ENCODE measurements around the gene NUFIP1. TPM values are rescaled to one million over a fixed set of nuclear protein-coding genes. Genes with fewer than 3 reads are reported as not detected.
"Not testable (repeated sequence)": the region's sequence is repeated elsewhere in the genome, so short reads cannot be mapped to it uniquely, and the experiment has no call there.

NUFIP1 gene
- total and polyA plus RNA-seq, 9 donors = 4.3 to 9.2 (median 7.3) TPM

DNA sequence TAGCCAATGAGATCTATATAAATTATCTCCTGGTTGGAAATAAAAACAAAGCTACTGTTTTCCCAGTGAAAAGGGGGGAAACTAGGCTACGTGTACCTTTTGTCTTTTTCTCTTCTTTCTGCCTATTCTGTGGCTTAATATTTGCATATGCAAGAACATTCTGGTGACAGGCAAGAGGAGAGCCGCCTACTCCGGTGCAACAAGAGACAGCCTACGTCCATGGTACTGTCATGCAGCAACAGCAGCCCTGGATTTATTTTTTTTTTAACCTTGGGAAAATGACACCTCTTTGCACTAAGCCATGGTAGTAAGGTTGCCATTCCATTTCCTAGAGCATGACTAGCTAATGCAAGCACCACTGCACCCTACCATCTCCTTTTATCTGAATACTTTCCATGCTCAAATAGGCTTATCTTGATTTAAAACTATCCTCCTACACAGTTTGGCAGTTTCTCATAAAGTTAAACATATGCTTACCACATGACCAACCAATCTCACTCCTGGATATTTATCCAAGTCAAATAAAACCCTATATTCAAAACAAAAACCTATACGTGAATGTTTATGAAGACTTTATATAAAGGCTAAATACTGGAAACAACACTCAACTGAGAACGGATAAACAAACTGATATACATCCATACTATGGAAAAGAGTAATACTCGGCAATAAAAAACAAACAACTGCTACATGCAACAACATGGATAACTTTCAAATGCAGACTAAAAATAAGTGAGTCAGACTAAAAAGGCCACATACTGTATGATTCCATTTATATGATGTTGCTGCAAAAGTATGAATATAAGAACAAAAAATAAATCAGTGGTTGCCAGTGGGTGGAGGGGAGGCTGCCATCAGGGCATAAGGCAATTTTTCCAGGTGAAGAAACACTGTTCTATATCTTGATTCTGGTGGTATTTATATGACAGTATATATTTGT is 17.3 kb downstream of the NUFIP1 start:
- WGBS (ENCODE audit: insufficient coverage) = 92% methylated on average over 2 of the region's 7 CpGs
- no peak for DNase-seq

DNA sequence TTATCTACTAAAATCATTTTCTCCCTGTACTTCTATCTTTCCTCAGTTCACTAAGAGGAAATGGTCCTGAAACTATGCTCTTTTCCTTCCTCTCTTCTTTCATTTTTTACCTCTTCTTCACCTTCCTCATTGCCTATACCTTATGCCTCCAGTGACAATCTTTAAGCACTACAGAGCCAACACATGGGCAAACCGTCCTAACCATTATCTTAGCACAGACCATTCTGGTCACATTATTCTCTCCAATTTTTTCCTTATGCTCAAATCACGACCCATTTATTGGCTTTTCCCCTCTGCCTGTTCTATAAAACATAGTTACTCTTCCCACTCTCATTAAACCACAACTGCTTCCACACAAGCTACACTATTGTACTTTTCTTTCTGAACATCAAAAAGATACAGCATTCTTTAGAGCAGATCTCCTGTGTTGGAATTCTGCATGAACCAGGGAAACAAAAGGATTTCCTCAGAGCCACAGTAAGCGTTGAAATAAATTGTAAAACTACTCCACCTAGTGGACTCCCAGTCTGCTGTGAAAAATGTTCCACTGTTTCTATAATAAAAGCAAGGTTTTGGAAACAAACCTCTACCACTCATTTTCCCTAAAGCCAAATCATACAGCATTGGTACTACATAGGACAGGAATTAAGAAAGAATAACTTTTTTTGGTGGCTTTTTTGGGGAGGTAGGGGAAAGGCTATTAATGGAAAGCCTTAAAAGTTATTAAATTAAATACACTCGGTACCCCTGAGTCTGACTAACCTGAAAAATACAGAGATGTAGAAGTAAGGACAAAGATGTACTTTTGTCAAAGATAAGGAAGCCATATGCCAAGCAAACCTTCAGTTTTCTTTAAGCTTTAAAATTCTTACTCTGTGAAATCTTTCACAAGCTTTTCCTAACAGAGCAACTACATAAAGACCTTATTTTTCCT is 19.5 kb downstream of the NUFIP1 start:
- WGBS (ENCODE audit: insufficient coverage) = 44% methylated on average over 2 of the region's 4 CpGs
- H3K4me3 ChIP-seq (ENCODE audit: low read length) = no peak overlapping the region
- H3K27ac ChIP-seq (ENCODE audit: low read length) = no peak overlapping the region
- peaks cover 13% of the 10 kb centered on the region for H3K36me3 ChIP-seq (ENCODE audit: control insufficient read depth, insufficient read depth, low read length)
- peak; percentile 82 for DNase-seq
- no peaks in the 10 kb centered on the region for H3K27me3 ChIP-seq (ENCODE audit: control insufficient read depth, insufficient read depth, low read length)
- H3K4me1 ChIP-seq (ENCODE audit: control insufficient read depth, insufficient read depth, low read length) = peaks cover 2% of the 10 kb centered on the region
- no peaks in the 10 kb centered on the region for H3K9me3 ChIP-seq (replicated peaks; ENCODE audit: control insufficient read depth, low read depth, low read length)

More for the DNA sequence above, 17.3 kb downstream of the NUFIP1 start:
- peaks cover 13% of the 10 kb centered on the region for H3K36me3 ChIP-seq (ENCODE audit: control insufficient read depth, insufficient read depth, low read length)
- H3K9me3 ChIP-seq (replicated peaks; ENCODE audit: control insufficient read depth, low read depth, low read length) = no peaks in the 10 kb centered on the region
- H3K4me3 ChIP-seq (ENCODE audit: low read length) = no peak overlapping the region
- peaks cover 2% of the 10 kb centered on the region for H3K4me1 ChIP-seq (ENCODE audit: control insufficient read depth, insufficient read depth, low read length)
- H3K27ac ChIP-seq (ENCODE audit: low read length) = no peak overlapping the region
- no peaks in the 10 kb centered on the region for H3K27me3 ChIP-seq (ENCODE audit: control insufficient read depth, insufficient read depth, low read length)

DNA sequence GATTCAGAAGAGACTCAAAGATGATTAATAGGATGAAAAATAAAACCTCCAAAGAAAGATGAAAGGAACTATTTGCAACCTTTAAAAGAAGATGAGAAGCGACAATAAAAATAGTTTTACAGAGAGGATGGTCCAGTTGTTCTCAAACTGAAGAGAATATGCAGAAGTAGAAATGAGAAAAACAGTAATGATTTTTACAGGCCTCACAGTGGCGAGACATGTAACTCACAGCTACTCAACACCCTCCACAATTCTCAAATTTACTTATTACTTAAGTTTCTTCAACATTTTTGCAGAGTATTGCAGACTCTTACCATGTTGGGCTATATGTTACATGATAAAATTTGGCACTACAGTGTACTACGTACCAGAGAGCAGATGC is 20.8 kb downstream of the NUFIP1 start:
- H3K27me3 ChIP-seq (ENCODE audit: control insufficient read depth, insufficient read depth, low read length) = no peaks in the 10 kb centered on the region
- H3K36me3 ChIP-seq (ENCODE audit: control insufficient read depth, insufficient read depth, low read length) = peaks cover 12% of the 10 kb centered on the region
- no peaks in the 10 kb centered on the region for H3K4me1 ChIP-seq (ENCODE audit: control insufficient read depth, insufficient read depth, low read length)
- no peak overlapping the region for H3K4me3 ChIP-seq (ENCODE audit: low read length)
- WGBS (ENCODE audit: insufficient coverage) = no CpG with 5 or more reads among the region's 3 CpGs
- no peak overlapping the region for H3K27ac ChIP-seq (ENCODE audit: low read length)
- no peaks in the 10 kb centered on the region for H3K9me3 ChIP-seq (replicated peaks; ENCODE audit: control insufficient read depth, low read depth, low read length)
- DNase-seq = peak; percentile 78

DNA sequence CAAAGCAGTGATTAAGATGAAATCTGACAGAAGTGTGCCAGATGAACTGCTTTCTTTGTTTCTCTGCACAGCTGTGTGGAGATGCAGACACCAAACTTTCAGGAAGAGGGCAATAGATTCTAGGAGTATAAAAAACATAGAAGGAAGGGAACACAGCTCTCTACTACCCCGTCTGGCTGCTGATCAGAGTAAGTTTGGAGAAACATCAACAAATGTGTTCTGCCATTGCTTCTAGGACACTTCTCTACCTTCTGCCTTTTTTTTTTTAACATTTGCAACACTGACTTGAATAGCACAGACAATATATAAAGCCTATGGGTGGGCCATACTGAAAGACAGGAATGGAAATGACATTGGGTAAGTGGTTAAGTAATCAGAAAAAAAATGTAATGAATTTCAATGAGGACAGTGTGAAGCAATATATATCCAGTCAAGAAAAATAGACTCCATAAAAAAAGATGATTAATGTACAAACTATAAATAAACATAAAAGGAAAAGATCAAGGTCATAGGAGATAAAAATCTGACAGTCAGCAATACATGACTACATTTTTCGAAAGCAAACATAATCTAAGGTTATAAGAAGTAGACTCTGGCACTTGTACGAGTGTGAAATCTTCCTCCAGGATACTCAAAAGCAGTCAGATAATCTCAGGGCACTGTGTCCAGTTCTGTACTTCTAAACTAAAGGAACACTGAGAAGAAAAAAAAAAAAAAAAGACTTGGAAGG is 21.4 kb downstream of the NUFIP1 start:
- DNase-seq = peak; percentile 45
- H3K36me3 ChIP-seq (ENCODE audit: control insufficient read depth, insufficient read depth, low read length) = peaks cover 12% of the 10 kb centered on the region
- H3K27me3 ChIP-seq (ENCODE audit: control insufficient read depth, insufficient read depth, low read length) = no peaks in the 10 kb centered on the region
- H3K27ac ChIP-seq (ENCODE audit: low read length) = no peak overlapping the region
- no peak overlapping the region for H3K4me3 ChIP-seq (ENCODE audit: low read length)
- no CpG with 5 or more reads among the region's 3 CpGs for WGBS (ENCODE audit: insufficient coverage)
- peaks cover 3% of the 10 kb centered on the region for H3K9me3 ChIP-seq (replicated peaks; ENCODE audit: control insufficient read depth, low read depth, low read length)
- H3K4me1 ChIP-seq (ENCODE audit: control insufficient read depth, insufficient read depth, low read length) = no peaks in the 10 kb centered on the region

DNA sequence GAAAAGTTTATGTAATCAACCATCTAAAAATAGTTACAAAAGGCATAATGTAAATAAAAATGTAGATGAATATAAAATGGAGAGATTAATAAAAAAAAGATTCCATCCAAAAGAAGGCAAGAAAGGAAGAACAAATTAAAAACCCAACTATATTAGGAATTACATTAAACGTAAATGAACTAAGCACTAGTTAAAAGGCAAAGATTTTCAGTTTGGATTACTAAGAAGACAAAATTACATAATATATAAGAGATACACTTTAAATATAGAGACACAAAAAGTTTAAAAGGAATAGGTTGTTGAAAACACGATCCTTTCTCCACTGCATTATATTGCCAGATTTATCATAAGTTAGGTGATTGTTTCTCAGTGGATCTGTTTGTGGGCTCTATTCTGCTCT is 27.3 kb downstream of the NUFIP1 start:
- H3K9me3 ChIP-seq (replicated peaks; ENCODE audit: control insufficient read depth, low read depth, low read length) = peaks cover 16% of the 10 kb centered on the region
- H3K4me3 ChIP-seq (ENCODE audit: low read length) = no peak overlapping the region
- WGBS (ENCODE audit: insufficient coverage) = no CpG with 5 or more reads among the region's 2 CpGs
- no peak for DNase-seq
- H3K27me3 ChIP-seq (ENCODE audit: control insufficient read depth, insufficient read depth, low read length) = no peaks in the 10 kb centered on the region
- no peaks in the 10 kb centered on the region for H3K4me1 ChIP-seq (ENCODE audit: control insufficient read depth, insufficient read depth, low read length)
- H3K36me3 ChIP-seq (ENCODE audit: control insufficient read depth, insufficient read depth, low read length) = peaks cover 24% of the 10 kb centered on the region
- no peak overlapping the region for H3K27ac ChIP-seq (ENCODE audit: low read length)

DNA sequence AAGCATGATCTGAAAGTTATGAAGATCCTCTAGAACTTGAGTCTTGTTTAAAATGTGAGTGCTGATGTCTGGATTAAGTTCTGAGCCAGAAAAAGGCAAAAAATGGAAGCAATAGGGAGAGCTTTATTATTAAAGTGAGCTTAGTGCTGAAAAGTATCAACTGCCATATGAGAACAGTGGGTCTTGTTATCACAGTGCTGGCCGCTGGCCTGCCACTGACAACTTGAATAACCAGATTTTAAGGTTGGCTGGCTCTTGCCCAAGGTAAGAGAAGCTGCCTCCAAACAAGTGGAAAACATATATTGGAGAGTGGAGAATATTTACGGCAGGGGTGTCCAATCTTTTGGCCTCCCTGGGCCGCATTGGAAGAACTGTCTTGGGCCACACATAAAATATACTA is 33.9 kb downstream of the NUFIP1 start:
- no peak overlapping the region for H3K4me3 ChIP-seq (ENCODE audit: low read length)
- peaks cover 2% of the 10 kb centered on the region for H3K4me1 ChIP-seq (ENCODE audit: control insufficient read depth, insufficient read depth, low read length)
- DNase-seq = peak; percentile 15
- no peaks in the 10 kb centered on the region for H3K27me3 ChIP-seq (ENCODE audit: control insufficient read depth, insufficient read depth, low read length)
- no peak overlapping the region for H3K27ac ChIP-seq (ENCODE audit: low read length)
- H3K9me3 ChIP-seq (replicated peaks; ENCODE audit: control insufficient read depth, low read depth, low read length) = no peaks in the 10 kb centered on the region
- H3K36me3 ChIP-seq (ENCODE audit: control insufficient read depth, insufficient read depth, low read length) = peaks cover 8% of the 10 kb centered on the region
- WGBS (ENCODE audit: insufficient coverage) = 88% methylated on average over 1 of the region's 3 CpGs

DNA sequence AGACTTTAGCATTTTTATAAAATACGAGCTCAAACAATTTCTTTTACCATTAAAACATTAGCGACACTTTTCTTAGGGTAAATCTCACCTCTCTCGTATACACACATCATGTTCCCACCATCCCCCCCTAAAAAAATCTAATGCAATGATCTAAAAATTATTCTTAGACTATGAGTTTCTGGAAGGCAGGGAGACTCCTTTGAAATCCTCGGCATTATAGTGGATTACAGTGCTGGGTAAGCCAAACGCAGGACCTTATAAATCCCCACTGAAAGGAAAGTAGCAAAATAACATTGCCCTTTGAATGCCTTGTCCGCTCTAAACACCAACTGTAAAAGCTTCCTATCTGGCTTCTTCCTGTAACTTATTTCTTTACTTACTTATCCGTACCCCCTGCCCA is 35.0 kb downstream of the NUFIP1 start:
- peaks cover 4% of the 10 kb centered on the region for H3K4me1 ChIP-seq (ENCODE audit: control insufficient read depth, insufficient read depth, low read length)
- H3K36me3 ChIP-seq (ENCODE audit: control insufficient read depth, insufficient read depth, low read length) = peaks cover 11% of the 10 kb centered on the region
- no peak overlapping the region for H3K27ac ChIP-seq (ENCODE audit: low read length)
- DNase-seq = no peak
- no peaks in the 10 kb centered on the region for H3K9me3 ChIP-seq (replicated peaks; ENCODE audit: control insufficient read depth, low read depth, low read length)
- WGBS (ENCODE audit: insufficient coverage) = 97% methylated on average over 4 of the region's 7 CpGs
- H3K4me3 ChIP-seq (ENCODE audit: low read length) = no peak overlapping the region
- H3K27me3 ChIP-seq (ENCODE audit: control insufficient read depth, insufficient read depth, low read length) = no peaks in the 10 kb centered on the region

DNA sequence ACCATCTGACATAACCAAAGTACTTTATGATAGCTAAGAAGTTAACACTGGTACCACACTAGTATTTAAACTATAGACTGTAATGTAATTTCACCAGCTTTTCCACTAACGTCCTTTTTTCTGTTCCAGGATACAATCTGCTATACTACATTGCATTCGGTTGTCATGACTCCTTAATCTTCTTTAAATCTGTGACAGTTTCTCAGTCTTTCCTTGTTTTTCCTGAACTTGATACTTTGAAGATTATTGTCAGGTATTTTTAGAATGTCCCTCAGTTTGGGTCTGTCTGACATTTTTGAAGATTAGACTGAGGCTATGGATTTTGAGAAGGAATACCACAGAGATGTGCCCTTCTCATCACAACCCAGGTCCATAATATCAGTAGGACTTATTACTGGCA is 36.6 kb downstream of the NUFIP1 start:
- Histone ChIP-seq H3K36me3 (ENCODE audit: control insufficient read depth, insufficient read depth, low read length) (peaks cover 11% of the 10 kb centered on the region), H3K27me3 (ENCODE audit: control insufficient read depth, insufficient read depth, low read length) (no peaks in the 10 kb centered on the region), H3K9me3 (replicated peaks; ENCODE audit: control insufficient read depth, low read depth, low read length) (no peaks in the 10 kb centered on the region), H3K27ac (ENCODE audit: low read length) (no peak overlapping the region), H3K4me1 (ENCODE audit: control insufficient read depth, insufficient read depth, low read length) (peaks cover 4% of the 10 kb centered on the region), H3K4me3 (ENCODE audit: low read length) (no peak overlapping the region)
- no CpG with 5 or more reads among the region's 2 CpGs for WGBS (ENCODE audit: insufficient coverage)
- no peak for DNase-seq

DNA sequence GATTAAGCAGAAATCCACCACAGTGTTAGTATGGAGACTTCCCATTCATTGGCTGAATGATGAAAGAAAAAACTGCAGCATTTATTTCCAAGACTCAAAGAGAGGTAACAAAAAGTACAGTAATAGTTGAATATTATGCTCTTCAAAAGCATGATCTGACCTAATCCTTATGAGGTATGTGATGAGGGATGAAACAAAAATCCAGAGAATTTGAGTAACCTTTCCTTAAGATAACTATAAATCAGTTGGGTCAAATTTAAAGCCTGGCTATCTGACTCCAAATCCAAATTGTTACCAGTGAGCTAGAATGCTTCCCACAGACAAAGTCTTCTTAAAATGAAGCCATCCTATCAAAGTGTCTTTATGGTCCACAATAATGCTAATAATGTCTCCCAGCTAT is 38.1 kb downstream of the NUFIP1 start:
- Histone ChIP-seq H3K9me3 (replicated peaks; ENCODE audit: control insufficient read depth, low read depth, low read length) (no peaks in the 10 kb centered on the region), H3K4me1 (ENCODE audit: control insufficient read depth, insufficient read depth, low read length) (peaks cover 4% of the 10 kb centered on the region), H3K36me3 (ENCODE audit: control insufficient read depth, insufficient read depth, low read length) (peaks cover 7% of the 10 kb centered on the region), H3K4me3 (ENCODE audit: low read length) (no peak overlapping the region), H3K27ac (ENCODE audit: low read length) (no peak overlapping the region), H3K27me3 (ENCODE audit: control insufficient read depth, insufficient read depth, low read length) (no peaks in the 10 kb centered on the region)
- no peak for DNase-seq

DNA sequence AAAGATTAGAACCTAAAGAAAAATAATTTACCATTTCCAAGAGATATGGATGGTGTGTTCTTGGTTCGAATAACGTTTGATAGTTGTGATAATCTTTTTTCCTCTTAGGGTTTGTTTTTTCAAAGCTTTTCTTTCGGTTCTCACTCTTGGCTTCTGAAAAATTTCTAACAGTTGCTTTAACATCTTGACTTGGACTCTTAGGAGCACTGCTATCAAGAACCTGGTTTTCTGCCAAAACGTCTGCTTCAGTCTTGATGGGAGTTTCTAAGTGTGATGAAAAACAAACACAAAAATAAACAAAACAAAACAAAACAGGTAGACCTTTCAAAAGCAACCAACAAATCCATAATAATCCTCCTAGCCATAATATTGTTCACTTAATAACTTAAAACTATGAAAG is 45.9 kb downstream of the NUFIP1 start:
- WGBS (ENCODE audit: insufficient coverage) = no CpG with 5 or more reads among the region's 4 CpGs
- H3K27ac ChIP-seq (ENCODE audit: low read length); DNase-seq: not testable (repeated sequence)

More for the DNA sequence above, 45.9 kb downstream of the NUFIP1 start:
- not testable (repeated sequence) for H3K4me1 ChIP-seq (ENCODE audit: control insufficient read depth, insufficient read depth, low read length); H3K4me3 ChIP-seq (ENCODE audit: low read length); H3K9me3 ChIP-seq (replicated peaks; ENCODE audit: control insufficient read depth, low read depth, low read length); H3K27me3 ChIP-seq (ENCODE audit: control insufficient read depth, insufficient read depth, low read length); H3K36me3 ChIP-seq (ENCODE audit: control insufficient read depth, insufficient read depth, low read length)
